Sigmoid colon (tissue), 7 donors: ENCODE measurements around the gene SBF2. TPM values are rescaled to one million over a fixed set of nuclear protein-coding genes. Genes with fewer than 3 reads are reported as not detected.

Experiments used
- DNase-seq: peaks from one replicate; pipeline ENCODE4 v3.0.0-alpha.2; 2019
- H3K27ac ChIP-seq, 4 donors: fragments of 200-600 bp; sonication (generic); one replicate each; pipeline ENCODE4 v1.5.1; 2016 to 2019; ENCODE audit warnings: mild to moderate bottlenecking in 1 of 4
- H3K27me3 ChIP-seq, 3 donors: fragments of 200-600 bp; sonication (generic); one replicate each; pipeline ENCODE4 v1.5.1; 2019; ENCODE audit warnings: mild to moderate bottlenecking in 1 of 3
- H3K36me3 ChIP-seq, 4 donors: fragments of 200-600 bp; sonication (generic); one replicate each; pipeline ENCODE4 v1.5.1; 2016 to 2019
- H3K4me1 ChIP-seq, 4 donors: fragments of 200-600 bp; sonication (generic); one replicate each; pipeline ENCODE4 v1.5.1; 2017 to 2019
- H3K4me3 ChIP-seq, 4 donors: fragments of 200-600 bp; sonication (generic); one replicate each; pipeline ENCODE4 v1.5.1; 2017 to 2019; ENCODE audit warnings: mild to moderate bottlenecking in 2 of 4, moderate library complexity in 1 of 4
- H3K9me3 ChIP-seq, 4 donors: fragments of 200-600 bp in 3 of 4; sonication (generic) in 3 of 4; one replicate each; pipeline versions ENCODE4 v1.5.1 to v1.6.1; 2013 to 2019
- EP300 ChIP-seq, 4 donors: sonication (generic); formaldehyde crosslinking; IDR thresholded peaks; one replicate each; pipeline ENCODE4 v1.6.1; 2017; ENCODE audit warnings: antibody characterized with exemption in 4 of 4
- POLR2A ChIP-seq, 2 donors: fragments of 450-650 bp; IDR thresholded peaks; one replicate each; pipeline ENCODE4 v1.6.1; 2016; ENCODE audit warnings: antibody characterized with exemption in 2 of 2, mild to moderate bottlenecking in 2 of 2, moderate library complexity in 2 of 2
- POLR2AphosphoS5 ChIP-seq, 4 donors: sonication (generic); formaldehyde crosslinking; IDR thresholded peaks; one replicate each; pipeline ENCODE4 v1.6.1; 2017; ENCODE audit warnings: antibody characterized with exemption in 4 of 4
- WGBS, 2 donors: extraction: QIAGEN DNeasy Blood & Tissue Kit; methylation state at CpG; one replicate each; pipeline ENCODE4 v1.1.7; 2013; 5-methylcytosine and 5-hydroxymethylcytosine counted together
- intact Hi-C: fragments of 100-400 bp; cut with DNase I; formaldehyde crosslinking; loops from one replicate; pipeline ENCODE4 v1.15.1; 2023
- polyA plus RNA-seq, 3 donors: library from polyadenylated mRNA; stranded (reverse); fragments of 200-250 nt; gene quantifications; one replicate each; pipeline ENCODE4 v1.2.3, GENCODE V29; 2013
- total RNA-seq, 4 donors: library from RNA; depleted of rRNA; stranded (reverse); fragments of >200 nt; gene quantifications; one replicate each; pipeline ENCODE4 v1.1.0, GENCODE V29; 2016
- TF ChIP-seq, protein P1 (sequence below), 4 experiments: fragments of 450-650 bp in 3 of 4; fragments of 200-600 bp in 1 of 4; IDR thresholded peaks; one replicate each; pipeline ENCODE4 v1.5.1; 2016 to 2019; ENCODE audit warnings: antibody characterized with exemption in 4 of 4, mild to moderate bottlenecking in 3 of 4, moderate library complexity in 2 of 4
- donor health status: healthy with polysubstance abuse.
- donor health status: Bipolar disorder and iron deficiency.
- donor health status: healthy.

The SBF2 gene
- total and polyA plus RNA-seq, 7 donors: 9.5 to 67.5 (median 47.1) TPM

GRCh38 chr11:9895006-9895405, 399.0 kb downstream of the SBF2 start:
- no peak overlapping the region for H3K27ac ChIP-seq
- peaks cover 0 to 25% (median 3%) of the 10 kb centered on the region in 4 donors for H3K36me3 ChIP-seq
- WGBS, 2 donors: 94 to 99% methylated on average over 1 of the region's 1 CpG
- TF ChIP-seq, protein P1, sequence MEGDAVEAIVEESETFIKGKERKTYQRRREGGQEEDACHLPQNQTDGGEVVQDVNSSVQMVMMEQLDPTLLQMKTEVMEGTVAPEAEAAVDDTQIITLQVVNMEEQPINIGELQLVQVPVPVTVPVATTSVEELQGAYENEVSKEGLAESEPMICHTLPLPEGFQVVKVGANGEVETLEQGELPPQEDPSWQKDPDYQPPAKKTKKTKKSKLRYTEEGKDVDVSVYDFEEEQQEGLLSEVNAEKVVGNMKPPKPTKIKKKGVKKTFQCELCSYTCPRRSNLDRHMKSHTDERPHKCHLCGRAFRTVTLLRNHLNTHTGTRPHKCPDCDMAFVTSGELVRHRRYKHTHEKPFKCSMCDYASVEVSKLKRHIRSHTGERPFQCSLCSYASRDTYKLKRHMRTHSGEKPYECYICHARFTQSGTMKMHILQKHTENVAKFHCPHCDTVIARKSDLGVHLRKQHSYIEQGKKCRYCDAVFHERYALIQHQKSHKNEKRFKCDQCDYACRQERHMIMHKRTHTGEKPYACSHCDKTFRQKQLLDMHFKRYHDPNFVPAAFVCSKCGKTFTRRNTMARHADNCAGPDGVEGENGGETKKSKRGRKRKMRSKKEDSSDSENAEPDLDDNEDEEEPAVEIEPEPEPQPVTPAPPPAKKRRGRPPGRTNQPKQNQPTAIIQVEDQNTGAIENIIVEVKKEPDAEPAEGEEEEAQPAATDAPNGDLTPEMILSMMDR (IDR thresholded peaks at IDR 0.05): no peak
- no peak for TF ChIP-seq POLR2AphosphoS5 (IDR thresholded peaks at IDR 0.05)
- no peak for TF ChIP-seq EP300 (IDR thresholded peaks at IDR 0.05)
- no peak for TF ChIP-seq POLR2A (IDR thresholded peaks at IDR 0.05)
- no peaks in the 10 kb centered on the region for H3K27me3 ChIP-seq
- H3K4me1 ChIP-seq: no peaks in the 10 kb centered on the region
- peaks cover 0 to 5% (median 0%) of the 10 kb centered on the region in 4 donors for H3K9me3 ChIP-seq
- DNase-seq: no peak
- intact Hi-C loops: no loop called here
- no peak overlapping the region for H3K4me3 ChIP-seq

GRCh38 chr11:9893474-9893873, 400.5 kb downstream of the SBF2 start:
- Histone ChIP-seq H3K9me3 (peaks cover 0 to 5% (median 0%) of the 10 kb centered on the region in 4 donors), H3K27me3 (no peaks in the 10 kb centered on the region), H3K4me1 (no peaks in the 10 kb centered on the region), H3K36me3 (peaks cover 0 to 25% (median 3%) of the 10 kb centered on the region in 4 donors), H3K4me3 (no peak overlapping the region), H3K27ac (no peak overlapping the region)
- intact Hi-C loops: no loop called here
- TF ChIP-seq EP300 (IDR thresholded peaks at IDR 0.05): no peak
- TF ChIP-seq POLR2A (IDR thresholded peaks at IDR 0.05): no peak
- TF ChIP-seq, protein P1 (IDR thresholded peaks at IDR 0.05): no peak
- TF ChIP-seq POLR2AphosphoS5 (IDR thresholded peaks at IDR 0.05): no peak
- no peak for DNase-seq
- 91 to 92% methylated on average over 2 of the region's 2 CpGs for WGBS, 2 donors

- H3K36me3 ChIP-seq: peaks cover 0 to 5% (median 0%) of the 10 kb centered on the region in 4 donors
- H3K27me3 ChIP-seq: no peaks in the 10 kb centered on the region
- H3K4me1 ChIP-seq: no peaks in the 10 kb centered on the region
- no peak overlapping the region for H3K27ac ChIP-seq
- no peaks in the 10 kb centered on the region for H3K9me3 ChIP-seq
- intact Hi-C loops: no loop called here
- WGBS, 2 donors: 93% methylated on average over 1 of the region's 1 CpG
- H3K4me3 ChIP-seq: no peak overlapping the region
- DNase-seq: no peak
- TF ChIP-seq EP300 (IDR thresholded peaks at IDR 0.05): no peak
- TF ChIP-seq, protein P1 (IDR thresholded peaks at IDR 0.05): no peak
- TF ChIP-seq POLR2AphosphoS5 (IDR thresholded peaks at IDR 0.05): no peak
- TF ChIP-seq POLR2A (IDR thresholded peaks at IDR 0.05): no peak
These were observed 405.1 kb downstream of the SBF2 start for GRCh38 chr11:9888938-9889337.

DNA sequence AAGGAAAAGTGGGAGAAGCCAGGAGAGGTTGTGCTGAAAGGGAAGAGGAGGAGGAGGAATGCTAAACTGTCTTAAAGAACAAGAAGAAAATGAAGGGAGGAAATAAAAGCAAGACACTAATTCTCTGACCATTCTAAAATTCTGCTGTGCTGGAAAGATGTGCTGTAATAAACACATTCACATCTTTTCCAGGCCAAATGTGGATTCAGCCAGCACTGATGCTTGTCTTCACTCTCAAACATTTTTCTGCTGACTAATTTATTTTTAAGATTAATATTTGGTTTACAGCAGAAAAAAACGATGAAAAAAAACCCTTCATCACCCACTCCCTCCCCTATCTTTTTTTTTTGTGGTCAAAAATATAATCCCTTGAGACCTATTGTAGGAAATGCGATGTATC, 406.5 kb downstream of the SBF2 start:
- no peak for DNase-seq
- H3K27ac ChIP-seq: no peak overlapping the region
- H3K36me3 ChIP-seq: no peaks in the 10 kb centered on the region
- no peak overlapping the region for H3K4me3 ChIP-seq
- intact Hi-C loops: no loop called here
- WGBS, 2 donors: 55 to 78% methylated on average over 2 of the region's 2 CpGs
- H3K27me3 ChIP-seq: no peaks in the 10 kb centered on the region
- TF ChIP-seq POLR2A (IDR thresholded peaks at IDR 0.05): no peak
- no peaks in the 10 kb centered on the region for H3K4me1 ChIP-seq
- no peaks in the 10 kb centered on the region for H3K9me3 ChIP-seq

GRCh38 chr11:9886595-9886994, 407.4 kb downstream of the SBF2 start:
- TF ChIP-seq, protein P1 (IDR thresholded peaks at IDR 0.05): no peak
- TF ChIP-seq POLR2A (IDR thresholded peaks at IDR 0.05): no peak
- TF ChIP-seq POLR2AphosphoS5 (IDR thresholded peaks at IDR 0.05): no peak
- TF ChIP-seq EP300 (IDR thresholded peaks at IDR 0.05): no peak
- H3K9me3 ChIP-seq: no peaks in the 10 kb centered on the region
- DNase-seq: no peak
- no peaks in the 10 kb centered on the region for H3K36me3 ChIP-seq
- H3K27ac ChIP-seq: no peak overlapping the region
- no peaks in the 10 kb centered on the region for H3K27me3 ChIP-seq
- WGBS, 2 donors: 93 to 94% methylated on average over 5 of the region's 5 CpGs
- H3K4me1 ChIP-seq: no peaks in the 10 kb centered on the region
- intact Hi-C loops: no loop called here
- H3K4me3 ChIP-seq: no peak overlapping the region
